Stimulated activated CD4-positive, alpha-beta T cell treated with anti-CD3 and anti-CD28 coated beads, TNF-alpha, amount 100 ng/mL, for 48 hours (primary cell): ENCODE results near the gene CENPK.
"Not testable (repeated sequence)": the region's sequence is repeated elsewhere in the genome, so short reads cannot be mapped to it uniquely, and the experiment has no call there.

Experiments
- DNase-seq, 3 donors: peaks; one replicate each; pipeline ENCODE4 v3.0.0-alpha.2; 2020; ENCODE audit warnings: low read depth in 3 of 3

Gene CENPK

DNA sequence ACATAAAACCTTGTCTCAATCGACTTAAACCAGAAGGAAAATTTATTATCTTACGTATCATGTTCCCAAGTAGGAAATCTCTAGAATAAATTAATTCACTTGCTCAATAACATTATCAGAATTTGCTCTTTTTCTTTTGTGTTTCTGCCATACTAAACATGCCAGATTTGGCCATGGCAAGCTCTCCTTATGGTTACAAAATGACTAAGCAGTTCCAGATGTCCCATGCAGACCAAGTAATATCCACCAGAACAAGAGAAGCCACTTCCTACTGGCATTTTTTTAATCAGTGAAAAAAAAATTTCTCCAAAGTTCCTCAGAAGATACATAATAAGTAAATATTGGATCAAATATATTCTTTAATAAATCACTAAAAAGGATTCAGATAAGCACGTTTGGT is 56.0 kb downstream of the CENPK start:
- DNase-seq: no peak

GRCh38 chr5:65489119-65489518 is 73.8 kb downstream of the CENPK start:
- DNase-seq: no peak

GRCh38 chr5:65488038-65488687 is 74.8 kb downstream of the CENPK start:
- DNase-seq: not testable (repeated sequence)

DNA sequence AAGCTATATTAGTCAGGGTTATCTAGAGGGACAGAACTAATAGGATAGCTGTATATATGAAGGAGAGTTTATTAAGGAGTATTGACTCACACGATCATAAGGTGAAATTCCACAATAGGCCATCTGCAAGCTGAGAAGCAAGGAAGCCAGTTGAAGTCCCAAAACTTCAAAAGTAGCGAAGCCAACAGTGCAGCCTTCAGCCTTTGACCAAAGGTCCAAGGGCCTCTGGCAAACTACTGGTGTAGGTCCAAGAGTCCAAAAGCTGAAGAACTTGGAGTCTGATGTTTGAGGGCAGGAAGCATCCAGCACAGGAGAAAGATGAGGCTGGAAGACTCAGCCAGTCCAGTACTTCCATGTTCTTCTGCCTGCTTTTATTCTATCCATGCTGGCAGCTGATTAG is 76.2 kb downstream of the CENPK start:
- DNase-seq: not testable (repeated sequence)

DNA sequence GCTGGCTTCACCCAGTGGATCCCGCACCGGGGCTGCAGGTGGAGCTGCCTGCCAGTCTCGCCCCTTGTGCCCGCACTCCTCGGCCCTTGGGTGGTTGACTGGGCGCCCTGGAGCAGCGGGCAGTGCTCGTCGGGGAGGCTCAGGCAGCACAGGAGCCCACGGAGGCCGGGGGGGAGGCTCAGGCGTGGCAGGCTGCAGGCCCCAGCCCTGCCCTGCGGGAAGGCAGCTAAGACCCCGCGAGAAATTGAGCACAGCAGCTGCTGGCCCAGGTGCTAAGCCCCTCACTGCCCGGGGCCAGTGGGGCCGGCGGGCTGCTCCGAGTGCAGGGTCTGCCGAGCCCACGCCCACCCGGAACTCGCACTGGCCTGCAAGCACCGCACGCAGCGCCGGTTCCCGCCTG is 77.6 kb downstream of the CENPK start:
- no peak for DNase-seq

DNA sequence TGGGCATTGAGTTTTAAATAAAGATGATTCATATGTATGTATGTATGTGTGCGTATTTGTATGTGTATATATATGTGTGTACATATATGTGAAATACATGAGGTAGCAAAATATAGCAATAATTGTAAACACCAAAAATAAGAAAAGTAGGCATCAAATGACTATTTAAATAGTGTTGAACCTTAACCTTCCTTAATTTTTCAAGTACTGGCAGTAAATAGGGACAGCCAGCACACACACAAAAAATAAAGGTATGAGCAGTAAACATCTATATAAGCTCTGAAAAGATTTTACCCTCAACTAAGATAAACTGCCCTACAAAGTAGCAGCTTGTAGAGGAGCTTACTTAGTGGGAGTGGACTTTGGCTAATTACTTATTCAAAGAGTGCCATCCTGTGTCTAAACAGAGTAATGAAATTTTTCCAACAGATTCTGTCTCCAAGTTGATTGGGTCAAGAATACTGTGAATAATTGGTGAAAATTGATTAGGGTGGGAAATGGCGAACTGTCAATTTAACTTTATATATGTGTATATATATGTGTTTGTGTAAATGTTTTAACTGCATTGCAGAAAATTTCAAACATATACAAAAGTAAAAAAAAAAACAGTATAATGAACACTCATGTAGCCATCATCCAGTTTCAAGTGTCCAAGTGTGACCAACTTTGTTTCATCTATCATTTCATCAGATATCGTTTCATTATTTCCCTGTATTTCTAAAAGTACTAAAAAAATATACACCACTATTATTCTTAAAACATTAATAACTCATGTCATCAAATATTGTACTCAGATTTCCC is 79.2 kb downstream of the CENPK start:
- no peak for DNase-seq

DNA sequence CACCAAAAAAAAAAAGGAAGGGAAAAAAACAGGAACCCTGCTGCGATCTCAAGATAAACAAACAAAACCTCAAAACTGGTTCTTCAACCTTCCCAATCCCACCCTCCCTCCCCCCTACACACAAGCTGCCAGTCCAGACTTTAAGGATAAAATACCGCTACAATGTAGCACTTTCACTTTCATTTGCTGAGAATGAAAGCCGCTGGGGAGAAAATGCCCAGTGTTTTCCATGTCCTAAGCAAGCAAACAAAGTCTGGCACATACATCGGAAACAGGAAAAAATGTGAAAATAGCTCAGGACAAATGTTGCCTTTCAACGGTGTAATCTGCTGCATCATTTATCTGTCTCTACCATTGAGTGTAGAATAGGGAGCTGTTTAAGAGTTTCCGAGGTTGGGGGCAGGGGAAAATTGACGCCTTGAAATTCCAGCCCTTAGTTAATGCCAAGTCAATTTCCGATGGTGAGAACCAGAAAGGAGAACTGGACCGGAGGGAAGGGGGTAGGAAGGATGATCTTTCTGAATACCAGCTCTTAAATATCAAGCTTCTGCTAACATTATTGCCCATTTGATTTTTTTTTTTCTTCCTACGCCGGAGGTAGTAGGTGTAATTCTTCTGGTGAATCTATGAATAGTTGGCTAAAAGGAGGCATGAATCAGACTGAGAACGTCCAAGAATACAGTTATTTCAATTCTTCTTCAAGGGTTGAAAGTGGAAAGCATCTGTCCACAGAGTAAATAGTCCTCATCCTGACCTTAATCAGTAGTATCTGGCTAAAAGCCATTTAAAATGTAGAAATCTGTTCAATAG is 80.0 kb downstream of the CENPK start:
- no peak for DNase-seq

- DNase-seq: no peak
These were observed 80.7 kb downstream of the CENPK start for GRCh38 chr5:65482296-65482735.

GRCh38 chr5:65481635-65482295 is 81.2 kb downstream of the CENPK start, which contains the start of gene ADAMTS6:
Gene ADAMTS6 (minus strand): TSS chr5:65481920. CDS start chr5:65473673, 8,247 bp downstream.
- peak; percentile 46 to 79 (median 65) for DNase-seq

DNA sequence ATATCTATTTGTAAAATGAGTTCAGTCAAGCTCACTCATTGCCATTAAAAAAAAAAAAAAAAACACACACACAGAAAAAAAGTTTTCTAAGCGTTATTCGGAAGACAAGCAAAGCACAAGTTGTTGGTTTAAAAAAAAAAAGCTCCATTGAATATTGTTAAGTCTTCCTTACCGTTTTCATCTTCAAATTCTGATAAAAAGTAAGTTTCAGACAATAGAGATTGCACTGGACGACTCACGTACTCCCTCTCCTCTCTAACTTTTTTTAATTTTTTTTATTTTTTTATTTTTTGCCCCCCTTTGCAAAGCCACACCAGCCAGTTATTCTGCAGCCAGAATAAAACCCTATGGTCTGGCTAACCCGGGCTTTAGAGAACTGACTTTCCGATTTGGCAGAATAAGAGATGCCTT is 81.8 kb downstream of the CENPK start:
- DNase-seq: no peak

- DNase-seq: peak in 1 of 3 donors; percentile 3
These were observed 82.6 kb downstream of the CENPK start for GRCh38 chr5:65480306-65480865.

GRCh38 chr5:65479527-65479926 is 83.4 kb downstream of the CENPK start:
- DNase-seq: no peak

DNA sequence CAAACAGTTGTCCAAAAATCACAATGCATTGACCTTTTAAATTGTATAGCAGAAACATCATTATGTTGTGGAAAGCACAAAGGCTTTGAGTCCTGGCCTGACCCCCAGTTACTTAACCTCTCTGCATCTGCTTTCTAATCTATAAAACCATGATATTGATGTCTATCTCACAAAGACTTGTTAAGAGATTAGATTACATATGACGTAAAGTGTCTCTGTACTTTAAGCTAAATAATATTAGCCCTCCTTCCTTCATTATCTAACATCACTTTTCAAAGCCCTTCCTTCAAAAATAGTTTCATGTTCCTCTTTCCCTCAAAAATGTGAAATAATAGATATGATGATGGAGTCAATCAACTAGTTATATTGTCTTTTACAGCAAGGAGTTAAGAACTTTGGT is 84.6 kb downstream of the CENPK start:
- DNase-seq: no peak

DNA sequence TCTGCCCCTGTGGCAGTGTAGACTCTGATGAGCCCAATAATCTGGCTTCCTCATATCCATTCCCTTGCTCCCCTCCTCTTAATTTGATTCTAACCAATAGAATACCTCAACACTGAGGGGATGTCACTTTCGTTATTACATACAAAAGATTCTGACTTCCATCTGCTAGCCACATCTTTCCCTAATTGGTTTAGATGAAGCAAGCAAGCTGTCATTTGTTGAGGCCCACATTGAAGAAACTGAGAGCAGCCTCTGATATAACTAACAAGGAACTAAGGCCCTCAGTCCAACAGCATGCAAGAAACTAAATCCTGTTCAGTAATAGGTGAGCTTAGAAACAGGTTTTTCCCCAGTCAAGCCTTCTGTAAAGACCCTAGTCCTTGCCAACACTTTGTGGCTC is 87.1 kb downstream of the CENPK start:
- DNase-seq: no peak

DNA sequence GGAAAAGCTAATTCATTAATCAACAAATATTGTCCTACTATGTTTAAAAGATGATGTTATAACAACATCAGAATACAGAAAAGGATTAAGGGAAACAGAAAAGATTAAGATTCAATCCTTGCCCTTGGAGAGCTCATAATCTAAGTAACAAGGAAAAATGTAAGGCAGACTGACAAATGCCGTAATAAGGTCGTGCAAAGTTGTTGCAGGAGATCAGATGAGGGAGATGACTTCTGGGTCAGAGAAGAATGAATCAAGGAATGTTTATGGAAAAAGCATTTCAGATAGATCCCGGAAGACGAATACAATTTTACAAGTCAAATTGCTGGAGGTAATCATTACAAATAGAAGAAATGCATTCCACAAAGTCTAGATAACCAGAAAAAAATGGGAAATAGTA is 87.6 kb downstream of the CENPK start:
- no peak for DNase-seq

DNA sequence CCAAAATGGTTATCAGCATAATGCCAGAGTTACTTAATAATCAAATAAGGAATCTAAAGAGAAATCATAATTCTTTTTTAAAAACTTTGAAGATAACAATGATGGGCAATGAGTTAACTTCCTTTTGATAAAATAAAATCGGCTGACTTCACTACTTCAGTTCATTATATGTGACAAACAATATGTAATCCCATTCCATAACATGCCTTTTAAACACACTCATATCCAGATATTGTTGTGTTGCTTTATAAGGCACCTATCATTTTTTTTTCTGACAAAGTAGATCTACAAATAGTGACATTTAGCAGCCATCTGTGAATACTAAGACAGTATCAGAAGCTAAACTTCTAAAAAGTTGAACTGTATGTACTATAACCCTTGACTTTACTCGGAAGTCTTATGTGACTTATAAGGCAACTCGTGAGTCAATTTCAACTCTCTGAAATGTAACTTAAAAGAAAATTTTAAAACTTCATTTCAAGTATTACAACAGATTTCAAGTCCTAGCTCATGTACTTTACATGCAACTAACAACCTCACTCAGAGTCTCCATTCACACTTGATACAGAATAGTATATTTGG is 88.7 kb downstream of the CENPK start:
- no peak for DNase-seq

DNA sequence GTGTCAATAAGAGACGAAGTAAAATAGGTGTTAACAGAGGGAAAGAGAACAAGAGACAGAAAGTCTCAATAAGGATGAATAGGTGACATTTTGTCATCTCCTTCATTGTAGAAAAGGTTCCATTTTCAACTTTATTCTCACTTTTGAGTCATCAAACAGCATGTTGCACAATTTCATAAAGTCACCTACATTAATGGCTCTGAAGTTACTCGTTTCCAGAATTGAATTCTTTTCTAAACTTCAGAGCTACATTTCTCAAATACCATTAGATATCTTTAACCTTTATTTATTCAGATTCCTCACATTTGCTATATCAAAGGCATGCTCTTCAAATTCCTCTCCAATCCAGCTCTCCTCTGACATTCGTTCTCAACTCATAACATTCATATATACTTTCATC is 94.3 kb downstream of the CENPK start:
- DNase-seq: no peak
